OCI-LY1 (cell line): Measurements from ENCODE around the gene LTV1.

Source experiments
- H2AFZ ChIP-seq: fragments of 200-600 bp; sonication (generic), shearing (Covaris generic); 2 replicates; pipeline ENCODE4 v1.6.0; 2014; ENCODE audit warnings: antibody characterized with exemption, mild to moderate bottlenecking, low read length
- H3F3A ChIP-seq: fragments of 200-600 bp; sonication (generic), shearing (Covaris generic); 2 replicates; pipeline ENCODE4 v1.6.0; 2014; ENCODE audit warnings: mild to moderate bottlenecking, antibody characterized with exemption, low read length, moderate library complexity; ENCODE audit not compliant: insufficient read depth
- H3K27ac ChIP-seq: fragments of 200-600 bp; sonication (generic); 2 replicates; pipeline ENCODE4 v1.5.1; 2014; ENCODE audit warnings: low read length, mixed run types, mild to moderate bottlenecking, low read depth; ENCODE audit not compliant: poor library complexity, severe bottlenecking
- H3K27me3 ChIP-seq: fragments of 200-600 bp; sonication (generic); 2 replicates; pipeline ENCODE4 v1.6.0; 2014; ENCODE audit warnings: antibody characterized with exemption, mild to moderate bottlenecking, low read length, moderate library complexity; ENCODE audit not compliant: insufficient read depth
- H3K36me3 ChIP-seq: fragments of 200-600 bp; sonication (generic); 2 replicates; pipeline ENCODE4 v1.6.1; 2014; ENCODE audit warnings: mild to moderate bottlenecking, antibody characterized with exemption, low read length, moderate library complexity, mixed read lengths; ENCODE audit not compliant: insufficient read depth
- H3K4me1 ChIP-seq: fragments of 200-600 bp; sonication (generic); 2 replicates; pipeline ENCODE4 v1.5.1; 2014; ENCODE audit warnings: mild to moderate bottlenecking, low read length, moderate library complexity; ENCODE audit not compliant: insufficient read depth, severe bottlenecking
- H3K4me2 ChIP-seq: fragments of 200-600 bp; sonication (generic), shearing (Covaris generic); 2 replicates; pipeline ENCODE4 v1.6.1; 2014; ENCODE audit warnings: low read length
- H3K4me3 ChIP-seq: fragments of 200-600 bp; sonication (generic); 2 replicates; pipeline ENCODE4 v1.5.1; 2014; ENCODE audit warnings: low read length, low read depth, mild to moderate bottlenecking, mixed read lengths; ENCODE audit not compliant: poor library complexity, severe bottlenecking
- H3K79me2 ChIP-seq: fragments of 200-600 bp; shearing (Covaris generic); 2 replicates; pipeline ENCODE4 v1.6.1; 2016; ENCODE audit warnings: mixed run types, low read length, mixed read lengths; ENCODE audit not compliant: insufficient read depth
- H3K9ac ChIP-seq: fragments of 200-600 bp; sonication (generic), shearing (Covaris generic); 2 replicates; pipeline ENCODE4 v1.6.1; 2014; ENCODE audit warnings: mild to moderate bottlenecking, low read length, mixed read lengths
- H3K9me2 ChIP-seq: fragments of 200-600 bp; sonication (generic), shearing (Covaris generic); 2 replicates; pipeline ENCODE4 v1.6.1; 2014; ENCODE audit warnings: low read depth, mild to moderate bottlenecking, low read length, mixed read lengths
- H3K9me3 ChIP-seq: fragments of 200-600 bp; shearing (Covaris generic); 2 replicates; pipeline ENCODE4 v1.6.1; 2014; ENCODE audit warnings: low read length, mixed read lengths
- H4K20me1 ChIP-seq: fragments of 200-600 bp; sonication (generic), shearing (Covaris generic); 2 replicates; pipeline ENCODE4 v1.6.0; 2016; ENCODE audit warnings: mild to moderate bottlenecking, low read length; ENCODE audit not compliant: insufficient read depth
- EZH2 ChIP-seq: fragments of 200-600 bp; sonication (generic), shearing (Covaris generic); IDR thresholded peaks from 2 replicates; pipeline ENCODE4 v1.8.0; 2017; ENCODE audit warnings: borderline replicate concordance, mixed run types, mild to moderate bottlenecking, antibody characterized with exemption, low read length, moderate library complexity, mixed read lengths
- TF ChIP-seq, protein P1 (sequence below): fragments of 200-600 bp; sonication (generic), shearing (Covaris generic); IDR thresholded peaks from 2 replicates; pipeline ENCODE4 v1.5.1; 2017; ENCODE audit warnings: mild to moderate bottlenecking, antibody characterized with exemption, low read length, moderate library complexity, mixed read lengths

Gene LTV1

DNA sequence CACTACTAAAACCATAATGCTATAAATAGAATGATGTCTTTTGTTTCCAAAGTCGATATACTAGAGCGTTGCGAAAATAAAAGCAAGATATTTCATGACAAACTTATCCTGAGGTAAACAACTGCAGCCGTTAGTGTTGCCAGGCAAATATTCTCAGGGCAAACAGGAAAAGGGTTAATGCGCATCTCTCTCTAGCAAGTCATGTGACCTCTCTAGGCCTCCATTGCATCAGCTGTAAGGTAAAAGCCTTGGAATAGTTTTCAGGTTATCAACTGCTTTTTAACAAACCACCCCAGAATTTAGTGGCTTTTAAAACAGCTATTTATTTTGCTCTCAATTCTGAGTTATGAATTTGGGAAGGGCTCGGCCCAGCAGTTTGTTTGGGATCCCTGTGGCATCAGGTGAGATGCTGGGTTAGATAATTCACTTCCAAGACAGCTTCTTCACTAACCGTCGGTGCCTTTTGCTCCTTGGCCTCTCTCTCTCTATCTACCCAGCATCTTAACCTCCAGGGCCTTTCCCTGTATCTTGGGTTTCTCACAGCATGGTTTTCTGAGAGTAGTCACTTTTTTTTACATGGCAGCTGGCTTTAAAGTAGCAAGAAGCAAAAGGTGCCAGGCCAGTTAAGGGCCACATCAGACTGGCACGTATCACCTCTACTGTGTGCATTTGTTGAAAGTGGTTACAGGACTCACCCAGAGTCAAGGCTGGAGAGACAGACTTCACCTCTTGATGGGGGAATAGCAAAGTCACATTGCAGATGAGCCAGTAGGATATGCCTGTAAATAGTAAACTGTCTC is 39.2 kb upstream of the LTV1 start:
- Histone ChIP-seq H3F3A (no peaks in the 10 kb centered on the region), H3K9ac (no peak overlapping the region), H3K4me3 (no peak overlapping the region), H3K4me1 (no peaks in the 10 kb centered on the region), H3K79me2 (no peaks in the 10 kb centered on the region), H3K9me2 (no peaks in the 10 kb centered on the region), H3K4me2 (no peak overlapping the region), H4K20me1 (no peaks in the 10 kb centered on the region), H2AFZ (no peak overlapping the region), H3K27me3 (no peaks in the 10 kb centered on the region), H3K36me3 (no peaks in the 10 kb centered on the region), H3K9me3 (no peaks in the 10 kb centered on the region), H3K27ac (no peak overlapping the region)
- TF ChIP-seq, protein P1, sequence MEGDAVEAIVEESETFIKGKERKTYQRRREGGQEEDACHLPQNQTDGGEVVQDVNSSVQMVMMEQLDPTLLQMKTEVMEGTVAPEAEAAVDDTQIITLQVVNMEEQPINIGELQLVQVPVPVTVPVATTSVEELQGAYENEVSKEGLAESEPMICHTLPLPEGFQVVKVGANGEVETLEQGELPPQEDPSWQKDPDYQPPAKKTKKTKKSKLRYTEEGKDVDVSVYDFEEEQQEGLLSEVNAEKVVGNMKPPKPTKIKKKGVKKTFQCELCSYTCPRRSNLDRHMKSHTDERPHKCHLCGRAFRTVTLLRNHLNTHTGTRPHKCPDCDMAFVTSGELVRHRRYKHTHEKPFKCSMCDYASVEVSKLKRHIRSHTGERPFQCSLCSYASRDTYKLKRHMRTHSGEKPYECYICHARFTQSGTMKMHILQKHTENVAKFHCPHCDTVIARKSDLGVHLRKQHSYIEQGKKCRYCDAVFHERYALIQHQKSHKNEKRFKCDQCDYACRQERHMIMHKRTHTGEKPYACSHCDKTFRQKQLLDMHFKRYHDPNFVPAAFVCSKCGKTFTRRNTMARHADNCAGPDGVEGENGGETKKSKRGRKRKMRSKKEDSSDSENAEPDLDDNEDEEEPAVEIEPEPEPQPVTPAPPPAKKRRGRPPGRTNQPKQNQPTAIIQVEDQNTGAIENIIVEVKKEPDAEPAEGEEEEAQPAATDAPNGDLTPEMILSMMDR: no peak
- no peak for TF ChIP-seq EZH2

GRCh38 chr6:143804835-143805239 is 38.3 kb upstream of the LTV1 start:
- Histone ChIP-seq H3K4me3 (no peak overlapping the region), H3K27ac (no peak overlapping the region), H3K9me3 (no peaks in the 10 kb centered on the region), H3K79me2 (no peaks in the 10 kb centered on the region), H3K4me2 (no peak overlapping the region), H3K4me1 (no peaks in the 10 kb centered on the region), H4K20me1 (no peaks in the 10 kb centered on the region), H3F3A (no peaks in the 10 kb centered on the region), H3K36me3 (no peaks in the 10 kb centered on the region), H2AFZ (no peak overlapping the region), H3K9me2 (no peaks in the 10 kb centered on the region), H3K27me3 (no peaks in the 10 kb centered on the region), H3K9ac (no peak overlapping the region)
- TF ChIP-seq, protein P1: no peak
- TF ChIP-seq EZH2: no peak

- no peak overlapping the region for H3K27ac ChIP-seq
- H3F3A ChIP-seq: no peaks in the 10 kb centered on the region
- no peaks in the 10 kb centered on the region for H3K27me3 ChIP-seq
- no peaks in the 10 kb centered on the region for H3K4me1 ChIP-seq
- H3K4me3 ChIP-seq: no peak overlapping the region
- H3K36me3 ChIP-seq: no peaks in the 10 kb centered on the region
- H4K20me1 ChIP-seq: no peaks in the 10 kb centered on the region
- H3K9me2 ChIP-seq: no peaks in the 10 kb centered on the region
- H2AFZ ChIP-seq: no peak overlapping the region
- no peak overlapping the region for H3K4me2 ChIP-seq
- no peaks in the 10 kb centered on the region for H3K79me2 ChIP-seq
- no peaks in the 10 kb centered on the region for H3K9me3 ChIP-seq
- H3K9ac ChIP-seq: no peak overlapping the region
- TF ChIP-seq EZH2: no peak
- TF ChIP-seq, protein P1: no peak
Observed at GRCh38 chr6:143806282-143807102, 36.6 kb upstream of the LTV1 start.
